ENCODE measurements around the gene ELMO1.

DNA sequence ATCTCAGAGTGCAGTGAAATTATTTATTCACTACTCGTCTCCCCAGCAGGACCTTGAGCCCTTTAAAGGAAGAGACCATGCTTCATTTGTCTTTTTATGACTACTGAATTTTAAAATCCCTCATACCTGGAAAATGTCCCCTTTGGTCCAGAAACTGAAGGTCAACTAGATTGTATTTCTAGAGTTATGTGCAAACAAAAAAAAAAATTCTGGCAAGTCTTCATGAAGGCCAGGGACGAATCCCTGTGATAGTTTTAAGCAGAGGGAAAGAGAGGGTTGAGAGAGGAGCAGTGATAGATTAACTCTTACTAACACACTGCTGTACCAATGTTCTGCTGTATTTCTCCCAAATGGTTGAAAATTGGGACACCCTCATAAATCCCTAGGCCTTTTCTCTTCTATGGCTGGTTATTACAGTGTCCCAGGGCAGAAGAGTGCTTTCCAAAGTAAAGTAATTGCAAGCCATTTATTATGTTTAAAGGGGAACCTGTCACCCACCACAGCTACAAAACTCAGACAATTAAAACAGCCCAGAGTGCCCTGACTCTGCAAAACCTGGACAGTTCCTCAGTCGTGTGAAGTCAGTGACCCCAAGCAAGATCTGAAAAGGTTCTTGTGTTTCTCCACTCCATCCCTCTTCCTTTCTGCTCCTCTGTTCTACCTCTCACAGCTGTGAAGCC lies 541.6 kb downstream of the ELMO1 start:
- TF ChIP-seq POLR2A (IDR thresholded peaks at IDR 0.05; ENCODE audit: low read length) (no peak), GATA1 (IDR thresholded peaks at IDR 0.05; ENCODE audit: low read depth, low read length) (no peak)
